ENCODE data around the gene STRA6. TPM values are rescaled to one million over a fixed set of nuclear protein-coding genes. Genes with fewer than 3 reads are reported as not detected.

STRA6 gene
- polyA plus RNA-seq, 2 of the 4 experiments (the other 2 are of a cell fraction), result 35.0 to 70.2 TPM

GRCh38 chr15:74196175-74196574 is 6.4 kb downstream of the STRA6 start (continued):
- TF ChIP-seq CEBPB (IDR thresholded peaks at IDR 0.05), result peak in 1 of 2 experiments; percentile 46; a peak in 1 of 4 replicates
- TF ChIP-seq HES2 (IDR thresholded peaks at IDR 0.05), result no peak
- no peak for TF ChIP-seq CHD4 (IDR thresholded peaks at IDR 0.05; ENCODE audit: borderline replicate concordance)
- TF ChIP-seq JUN (IDR thresholded peaks at IDR 0.05), result peak; percentile 47 to 74; a peak in 3 of 5 replicates
- TF ChIP-seq JUNB (IDR thresholded peaks at IDR 0.05), result peak; percentile 42; the same call in 1 of the 2 replicates
- TF ChIP-seq MAX (IDR thresholded peaks at IDR 0.05), result peak; percentile 33; the same call in 1 of the 2 replicates
- no peak for TF ChIP-seq NR3C1 (IDR thresholded peaks at IDR 0.05)
- peak; percentile 47; the same call in 1 of the 3 replicates for TF ChIP-seq BCL3 (IDR thresholded peaks at IDR 0.05)
- no peak for TF ChIP-seq FOSL2 (IDR thresholded peaks at IDR 0.05)
- 0 out of 2 replicates have a peak, but pooled peaks have one; percentile 2 for TF ChIP-seq FOSL2 (CRISPR knock-in tag; IDR thresholded peaks at IDR 0.05)
- TF ChIP-seq CBX2 (IDR thresholded peaks at IDR 0.05; ENCODE audit: borderline replicate concordance, low read depth), result no peak
- no peak for TF ChIP-seq ZNF302 (CRISPR knock-in tag; IDR thresholded peaks at IDR 0.05)
- no peak for TF ChIP-seq MAFK (IDR thresholded peaks at IDR 0.05; ENCODE audit: partially characterized antibody)
- TF ChIP-seq BHLHE40 (IDR thresholded peaks at IDR 0.05; ENCODE audit: low read depth, low read length), result no peak

- CTCF ChIA-PET, result interaction anchor here (0.6 to 2.0 kb wide), 5 partner anchors 8 to 102 kb away, joined by 3 to 7 read pairs (median 4); partner anchors contain the start of gene STRA6
- no peak for TF ChIP-seq JUN (IDR thresholded peaks at IDR 0.05)
- no peak for TF ChIP-seq CTCF (IDR thresholded peaks at IDR 0.05)
- WGBS (ENCODE audit: missing lambda C conversion rate), result 94% methylated on average over 8 of the region's 13 CpGs
- Histone ChIP-seq H3K4me1 (peaks cover 82% of the 10 kb centered on the region), H3K4me3 (no peak overlapping the region), H3K4me2 (peak overlapping the region; percentile 76; the same call in 2 of the 3 replicates), H3K27ac (peak overlapping the region; percentile 90 to 97), H3K9me3 (no peaks in the 10 kb centered on the region)
- DNase-seq (ENCODE audit: low read depth in 1 of 2, low spot score in 1 of 2) (no peak), FAIRE-seq (no peak), ATAC-seq (no peak)
- POLR2A ChIA-PET, result interaction anchor here (1.8 to 3.0 kb wide), 2 partner anchors 9 to 15 kb away, joined by 10 to 19 read pairs; no protein-coding TSS in a partner anchor
Observed at GRCh38 chr15:74194572-74195559, 7.7 kb downstream of the STRA6 start.

- no peak for TF ChIP-seq FOXS1 (CRISPR knock-in tag; IDR thresholded peaks at IDR 0.05)
- no peak for TF ChIP-seq JUNB (IDR thresholded peaks at IDR 0.05)
- TF ChIP-seq NR3C1 (IDR thresholded peaks at IDR 0.05), result no peak
- no peak for TF ChIP-seq BCL3 (IDR thresholded peaks at IDR 0.05)
- TF ChIP-seq E2F6 (IDR thresholded peaks at IDR 0.05; ENCODE audit: borderline replicate concordance, low read depth), result no peak
- TF ChIP-seq HEYL (CRISPR knock-in tag; IDR thresholded peaks at IDR 0.05), result no peak
- TF ChIP-seq NPAS2 (CRISPR knock-in tag; IDR thresholded peaks at IDR 0.05; ENCODE audit: borderline replicate concordance), result no peak
- no peak for TF ChIP-seq FOSL2 (IDR thresholded peaks at IDR 0.05)
- no peak for TF ChIP-seq FOSL2 (CRISPR knock-in tag; IDR thresholded peaks at IDR 0.05)
- TF ChIP-seq MAX (IDR thresholded peaks at IDR 0.05), result no peak
- no peak for TF ChIP-seq MAFK (IDR thresholded peaks at IDR 0.05; ENCODE audit: partially characterized antibody)
- TF ChIP-seq ZC3H11A (IDR thresholded peaks at IDR 0.05), result no peak
- TF ChIP-seq NFE2L2 (conservative IDR thresholded peaks at IDR 0.05; ENCODE audit: low read length), result no peak
- TF ChIP-seq HOXB5 (CRISPR knock-in tag; IDR thresholded peaks at IDR 0.05), result no peak
- TF ChIP-seq ATOH8 (CRISPR knock-in tag; IDR thresholded peaks at IDR 0.05; ENCODE audit: low read depth), result no peak
Observed at GRCh38 chr15:74193905-74194304, 8.7 kb downstream of the STRA6 start.

More at GRCh38 chr15:74193905-74194304, 8.7 kb downstream of the STRA6 start:
- DNase-seq (ENCODE audit: low read depth in 1 of 2, low spot score in 1 of 2), result no peak
- WGBS (ENCODE audit: missing lambda C conversion rate), result 93% methylated on average over 6 of the region's 6 CpGs
- H3K9me3 ChIP-seq, result no peaks in the 10 kb centered on the region
- no peak for FAIRE-seq
- H3K4me1 ChIP-seq, result peaks cover 72% of the 10 kb centered on the region
- CTCF ChIA-PET, result interaction anchor here (0.8 to 4.8 kb wide), 3 partner anchors 9 to 17 kb away, joined by 4 to 26 read pairs (median 5); partner anchors contain the start of gene STRA6
- H3K4me3 ChIP-seq, result no peak overlapping the region
- POLR2A ChIA-PET, result interaction anchor here (1.0 to 1.7 kb wide), 3 partner anchors 15 to 59 kb away, joined by 3 to 6 read pairs (median 4); no protein-coding TSS in a partner anchor
- H3K4me2 ChIP-seq, result peak overlapping the region; percentile 44
- peak overlapping the region; percentile 90 to 97 for H3K27ac ChIP-seq
- ATAC-seq, result no peak
